Liver (tissue), 9 donors: Measurements from ENCODE around the gene EIF1AD. TPM values are rescaled to one million over a fixed set of nuclear protein-coding genes. Genes with fewer than 3 reads are reported as not detected.
A peak's percentile ranks its signal among the peaks of the same experiment; 100 is the strongest.

Source experiments
- DNase-seq: peaks from one replicate; pipeline ENCODE4 v3.0.0-alpha.2; 2017; ENCODE audit warnings: low spot score
- H3K27ac ChIP-seq, 2 donors: one replicate each; pipeline ENCODE4 v1.7.0; 2013; ENCODE audit warnings: inconsistent platforms in 2 of 2, low read length in 2 of 2, control low read depth in 1 of 2, low read depth in 1 of 2, mild to moderate bottlenecking in 1 of 2
- H3K27me3 ChIP-seq, 4 donors: one replicate each; pipeline versions ENCODE4 v1.6.1 to v1.7.0; 2013; ENCODE audit warnings: low read length in 3 of 4, inconsistent platforms in 1 of 4, mild to moderate bottlenecking in 1 of 4, moderate library complexity in 1 of 4; ENCODE audit not compliant: control insufficient read depth in 4 of 4, insufficient read depth in 4 of 4
- H3K36me3 ChIP-seq, 4 donors: one replicate each; pipeline versions ENCODE4 v1.6.1 to v1.7.0; 2013; ENCODE audit warnings: low read length in 3 of 4, mild to moderate bottlenecking in 3 of 4, low read depth in 1 of 4, moderate library complexity in 1 of 4; ENCODE audit not compliant: control insufficient read depth in 4 of 4, insufficient read depth in 3 of 4
- H3K4me1 ChIP-seq, 4 donors: one replicate each; pipeline versions ENCODE4 v1.6.1 to v1.7.0; 2013; ENCODE audit warnings: low read length in 3 of 4, mild to moderate bottlenecking in 3 of 4, moderate library complexity in 1 of 4; ENCODE audit not compliant: control insufficient read depth in 4 of 4, insufficient read depth in 4 of 4
- H3K4me3 ChIP-seq, 3 donors: one replicate each; pipeline versions ENCODE4 v1.6.1 to v1.7.0; 2013; ENCODE audit warnings: low read length in 3 of 3, control low read depth in 1 of 3, low read depth in 1 of 3, mild to moderate bottlenecking in 1 of 3
- H3K9ac ChIP-seq, 2 donors: one replicate each; pipeline ENCODE4 v1.7.0; 2013; ENCODE audit warnings: low read length in 2 of 2, mild to moderate bottlenecking in 2 of 2, moderate library complexity in 2 of 2, control low read depth in 1 of 2, low read depth in 1 of 2
- H3K9me3 ChIP-seq, 4 donors: one replicate each; pipeline versions ENCODE4 v1.6.1 to v1.7.0; 2013; ENCODE audit warnings: low read length in 3 of 4; ENCODE audit not compliant: control insufficient read depth in 4 of 4
- EGR1 ChIP-seq, 2 donors: IDR thresholded peaks; 2 replicates each; pipeline ENCODE4 v1.6.1; 2016 to 2018; ENCODE audit warnings: antibody characterized with exemption in 2 of 2, low read depth in 2 of 2
- GABPA ChIP-seq, 2 donors: IDR thresholded peaks in 1 of 2; conservative IDR thresholded peaks in 1 of 2; 2 replicates each; pipeline ENCODE4 v1.6.1; 2016; ENCODE audit warnings: antibody characterized with exemption in 2 of 2, mild to moderate bottlenecking in 1 of 2, moderate library complexity in 1 of 2
- HNF4A ChIP-seq, 2 donors: conservative IDR thresholded peaks; 2 replicates each; pipeline ENCODE4 v1.6.1; 2016; ENCODE audit warnings: antibody characterized with exemption in 2 of 2, mild to moderate bottlenecking in 2 of 2
- HNF4G ChIP-seq: IDR thresholded peaks from 2 replicates; pipeline ENCODE4 v1.6.1; 2016; ENCODE audit warnings: antibody characterized with exemption
- JUND ChIP-seq, 2 donors: IDR thresholded peaks; 2 replicates each; pipeline ENCODE4 v1.6.1; 2016; ENCODE audit warnings: antibody characterized with exemption in 2 of 2
- NR2F2 ChIP-seq: IDR thresholded peaks from 2 replicates; pipeline ENCODE4 v1.6.1; 2016; ENCODE audit warnings: antibody characterized with exemption
- RAD21 ChIP-seq, 2 donors: IDR thresholded peaks; 2 replicates each; pipeline ENCODE4 v1.6.1; 2016; ENCODE audit warnings: antibody characterized with exemption in 2 of 2, mild to moderate bottlenecking in 2 of 2
- RXRA ChIP-seq, 2 donors: IDR thresholded peaks; 2 replicates each; pipeline ENCODE4 v1.6.1; 2017 to 2018; ENCODE audit warnings: antibody characterized with exemption in 2 of 2, mild to moderate bottlenecking in 1 of 2
- SP1 ChIP-seq: IDR thresholded peaks from 2 replicates; pipeline ENCODE4 v1.6.1; 2018; ENCODE audit warnings: antibody characterized with exemption, mild to moderate bottlenecking
- TAF1 ChIP-seq: conservative IDR thresholded peaks from 2 replicates; pipeline ENCODE4 v1.6.1; 2016; ENCODE audit warnings: antibody characterized with exemption, mild to moderate bottlenecking
- YY1 ChIP-seq: IDR thresholded peaks from 2 replicates; pipeline ENCODE4 v1.6.1; 2016; ENCODE audit warnings: antibody characterized with exemption, mild to moderate bottlenecking
- WGBS: extraction: QIAGEN DNeasy Blood & Tissue Kit; methylation state at CpG from one replicate; pipeline ENCODE4 v1.1.7; 2013; 5-methylcytosine and 5-hydroxymethylcytosine counted together
- polyA plus RNA-seq, 2 donors: library from polyadenylated mRNA; stranded (reverse) in 1 of 2; unstranded in 1 of 2; fragments of 200-250 nt in 1 of 2; fragments of >200 nt in 1 of 2; fragmentation: Nextera tagmentation in 1 of 2; extraction: Ambion mirVana in 1 of 2; gene quantifications; one replicate each; pipeline versions ENCODE4 v1.2.1 to v1.2.3, GENCODE V29; 2013 to 2015
- total RNA-seq, 2 donors: library from RNA; depleted of rRNA; stranded (reverse); fragments of >200 nt; gene quantifications; one replicate each; pipeline ENCODE4 v1.2.3, GENCODE V29; 2014
- TF ChIP-seq, protein P1 (sequence below): IDR thresholded peaks from 2 replicates; pipeline ENCODE4 v1.6.1; 2016; ENCODE audit warnings: antibody characterized with exemption, mild to moderate bottlenecking
- TF ChIP-seq, protein P2 (sequence below): IDR thresholded peaks from 2 replicates; pipeline ENCODE4 v1.6.1; 2016; ENCODE audit warnings: antibody characterized with exemption
- TF ChIP-seq, protein P3 (sequence below): fragments of 150-350 bp; IDR thresholded peaks from 2 replicates; pipeline ENCODE4 v1.5.1; 2017; ENCODE audit warnings: improper control_type of control experiment, low read depth, low read length; ENCODE audit not compliant: missing input control
- TF ChIP-seq, protein P4 (sequence below): IDR thresholded peaks from 2 replicates; pipeline ENCODE4 v1.6.1; 2016; ENCODE audit warnings: antibody characterized with exemption
- donor health status: healthy.
- donor health status: healthy.
- donor health status: healthy.
- donor health status: healthy.
- donor health status: healthy.

Gene EIF1AD
- total and polyA plus RNA-seq, 4 donors: 6.3 to 18.2 (median 14.2) TPM

DNA sequence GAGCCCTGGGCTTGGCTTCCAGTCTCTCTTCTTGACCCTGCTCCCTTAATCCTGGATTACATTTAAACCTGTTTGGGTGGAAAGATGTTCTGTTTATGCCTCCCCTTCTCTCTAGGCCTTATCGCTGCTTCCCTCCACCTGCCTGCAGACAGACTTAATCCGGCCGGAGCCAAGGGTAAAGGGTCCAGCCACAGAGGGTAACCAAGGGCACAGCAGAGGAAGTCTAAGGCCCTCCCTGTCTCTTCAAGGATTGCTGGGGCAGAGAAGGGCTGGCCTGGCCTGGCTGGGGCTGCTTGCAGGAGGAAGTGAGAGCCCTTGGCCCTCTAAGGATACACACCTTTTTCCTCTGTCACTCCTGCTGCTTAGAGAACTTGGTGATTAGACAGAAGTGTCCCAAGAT is 44.9 kb upstream of the EIF1AD start (continued):
- TF ChIP-seq, protein P1, sequence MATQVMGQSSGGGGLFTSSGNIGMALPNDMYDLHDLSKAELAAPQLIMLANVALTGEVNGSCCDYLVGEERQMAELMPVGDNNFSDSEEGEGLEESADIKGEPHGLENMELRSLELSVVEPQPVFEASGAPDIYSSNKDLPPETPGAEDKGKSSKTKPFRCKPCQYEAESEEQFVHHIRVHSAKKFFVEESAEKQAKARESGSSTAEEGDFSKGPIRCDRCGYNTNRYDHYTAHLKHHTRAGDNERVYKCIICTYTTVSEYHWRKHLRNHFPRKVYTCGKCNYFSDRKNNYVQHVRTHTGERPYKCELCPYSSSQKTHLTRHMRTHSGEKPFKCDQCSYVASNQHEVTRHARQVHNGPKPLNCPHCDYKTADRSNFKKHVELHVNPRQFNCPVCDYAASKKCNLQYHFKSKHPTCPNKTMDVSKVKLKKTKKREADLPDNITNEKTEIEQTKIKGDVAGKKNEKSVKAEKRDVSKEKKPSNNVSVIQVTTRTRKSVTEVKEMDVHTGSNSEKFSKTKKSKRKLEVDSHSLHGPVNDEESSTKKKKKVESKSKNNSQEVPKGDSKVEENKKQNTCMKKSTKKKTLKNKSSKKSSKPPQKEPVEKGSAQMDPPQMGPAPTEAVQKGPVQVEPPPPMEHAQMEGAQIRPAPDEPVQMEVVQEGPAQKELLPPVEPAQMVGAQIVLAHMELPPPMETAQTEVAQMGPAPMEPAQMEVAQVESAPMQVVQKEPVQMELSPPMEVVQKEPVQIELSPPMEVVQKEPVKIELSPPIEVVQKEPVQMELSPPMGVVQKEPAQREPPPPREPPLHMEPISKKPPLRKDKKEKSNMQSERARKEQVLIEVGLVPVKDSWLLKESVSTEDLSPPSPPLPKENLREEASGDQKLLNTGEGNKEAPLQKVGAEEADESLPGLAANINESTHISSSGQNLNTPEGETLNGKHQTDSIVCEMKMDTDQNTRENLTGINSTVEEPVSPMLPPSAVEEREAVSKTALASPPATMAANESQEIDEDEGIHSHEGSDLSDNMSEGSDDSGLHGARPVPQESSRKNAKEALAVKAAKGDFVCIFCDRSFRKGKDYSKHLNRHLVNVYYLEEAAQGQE: no peak
- TF ChIP-seq EGR1 (IDR thresholded peaks at IDR 0.05; ENCODE audit: low read depth in 2 of 2): no peak
- no peak for TF ChIP-seq NR2F2

DNA sequence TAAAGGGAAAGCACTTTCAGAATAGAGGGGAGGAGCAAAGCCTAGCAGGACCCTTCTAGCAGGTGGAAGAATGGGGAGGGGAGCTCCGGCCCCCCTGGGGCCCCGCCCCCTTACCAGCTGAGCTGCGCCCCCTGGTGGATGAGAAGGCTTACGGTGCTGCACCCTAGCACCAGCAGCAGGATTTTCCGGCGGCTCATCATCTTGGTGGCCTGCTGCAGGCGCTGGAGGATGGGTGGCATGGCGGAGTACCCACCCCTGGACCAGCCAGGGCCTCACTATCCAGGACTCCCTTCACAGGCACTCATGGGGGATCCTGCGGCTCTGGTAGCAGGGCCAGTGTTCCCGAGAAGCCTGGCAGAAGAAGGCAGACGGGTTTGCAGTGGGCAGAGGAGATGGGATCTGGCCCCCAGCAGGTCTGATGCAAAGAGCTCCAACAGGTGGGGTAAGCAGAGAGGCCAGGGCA is 43.3 kb upstream of the EIF1AD start:
- WGBS: 15% methylated on average over 11 of the region's 11 CpGs
- Histone ChIP-seq H3K4me3 (no peak overlapping the region), H3K9ac (no peak overlapping the region), H3K27ac (no peak overlapping the region), H3K27me3 (peaks cover 0 to 4% (median 0%) of the 10 kb centered on the region in 4 donors), H3K4me1 (peaks cover 0 to 5% (median 4%) of the 10 kb centered on the region in 4 donors), H3K9me3 (no peaks in the 10 kb centered on the region), H3K36me3 (no peaks in the 10 kb centered on the region)
- TF ChIP-seq TAF1 (no peak), NR2F2 (no peak), RXRA (IDR thresholded peaks at IDR 0.05) (no peak), JUND (IDR thresholded peaks at IDR 0.05) (no peak), HNF4A (conservative IDR thresholded peaks at IDR 0.05) (no peak), RAD21 (IDR thresholded peaks at IDR 0.05) (peak in 1 of 2 donors; percentile 68), GABPA (IDR thresholded peaks at IDR 0.05 in 1 of 2, conservative IDR thresholded peaks at IDR 0.05 in 1 of 2) (no peak)
- TF ChIP-seq, protein P2, sequence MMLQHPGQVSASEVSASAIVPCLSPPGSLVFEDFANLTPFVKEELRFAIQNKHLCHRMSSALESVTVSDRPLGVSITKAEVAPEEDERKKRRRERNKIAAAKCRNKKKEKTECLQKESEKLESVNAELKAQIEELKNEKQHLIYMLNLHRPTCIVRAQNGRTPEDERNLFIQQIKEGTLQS: no peak
- TF ChIP-seq, protein P3, sequence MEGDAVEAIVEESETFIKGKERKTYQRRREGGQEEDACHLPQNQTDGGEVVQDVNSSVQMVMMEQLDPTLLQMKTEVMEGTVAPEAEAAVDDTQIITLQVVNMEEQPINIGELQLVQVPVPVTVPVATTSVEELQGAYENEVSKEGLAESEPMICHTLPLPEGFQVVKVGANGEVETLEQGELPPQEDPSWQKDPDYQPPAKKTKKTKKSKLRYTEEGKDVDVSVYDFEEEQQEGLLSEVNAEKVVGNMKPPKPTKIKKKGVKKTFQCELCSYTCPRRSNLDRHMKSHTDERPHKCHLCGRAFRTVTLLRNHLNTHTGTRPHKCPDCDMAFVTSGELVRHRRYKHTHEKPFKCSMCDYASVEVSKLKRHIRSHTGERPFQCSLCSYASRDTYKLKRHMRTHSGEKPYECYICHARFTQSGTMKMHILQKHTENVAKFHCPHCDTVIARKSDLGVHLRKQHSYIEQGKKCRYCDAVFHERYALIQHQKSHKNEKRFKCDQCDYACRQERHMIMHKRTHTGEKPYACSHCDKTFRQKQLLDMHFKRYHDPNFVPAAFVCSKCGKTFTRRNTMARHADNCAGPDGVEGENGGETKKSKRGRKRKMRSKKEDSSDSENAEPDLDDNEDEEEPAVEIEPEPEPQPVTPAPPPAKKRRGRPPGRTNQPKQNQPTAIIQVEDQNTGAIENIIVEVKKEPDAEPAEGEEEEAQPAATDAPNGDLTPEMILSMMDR: peak; percentile 86
- DNase-seq: peak; percentile 77

DNA sequence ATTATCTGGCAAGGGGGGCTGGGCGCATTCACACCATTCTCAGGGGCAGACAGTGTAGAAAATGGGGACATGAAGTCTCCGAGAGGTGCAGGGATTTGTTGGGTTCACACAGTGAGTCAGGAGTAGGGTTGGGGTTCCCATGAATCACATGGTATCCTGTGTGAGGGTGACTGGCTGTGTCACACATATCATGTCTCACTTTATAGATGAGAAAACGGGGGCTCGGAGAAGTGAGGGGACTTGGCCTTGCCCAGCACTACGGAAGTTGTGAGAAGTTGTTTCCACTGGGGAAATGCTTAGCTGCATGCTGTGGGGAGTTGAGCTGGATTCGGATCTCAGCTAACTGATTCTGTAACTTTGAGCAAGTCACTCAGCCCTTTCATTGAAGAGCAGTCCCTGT is 42.8 kb upstream of the EIF1AD start:
- no peaks in the 10 kb centered on the region for H3K36me3 ChIP-seq
- H3K27me3 ChIP-seq: peaks cover 0 to 4% (median 0%) of the 10 kb centered on the region in 4 donors
- no peak overlapping the region for H3K9ac ChIP-seq
- no peak for DNase-seq
- 65% methylated on average over 6 of the region's 6 CpGs for WGBS
- H3K27ac ChIP-seq: no peak overlapping the region
- TF ChIP-seq YY1: no peak
- no peak for TF ChIP-seq RAD21 (IDR thresholded peaks at IDR 0.05)
- TF ChIP-seq, protein P2: no peak
- no peak for TF ChIP-seq EGR1 (IDR thresholded peaks at IDR 0.05; ENCODE audit: low read depth in 2 of 2)
- TF ChIP-seq HNF4G: no peak
- no peak for TF ChIP-seq SP1
- no peak for TF ChIP-seq TAF1
- TF ChIP-seq HNF4A (conservative IDR thresholded peaks at IDR 0.05): no peak
- TF ChIP-seq, protein P4, sequence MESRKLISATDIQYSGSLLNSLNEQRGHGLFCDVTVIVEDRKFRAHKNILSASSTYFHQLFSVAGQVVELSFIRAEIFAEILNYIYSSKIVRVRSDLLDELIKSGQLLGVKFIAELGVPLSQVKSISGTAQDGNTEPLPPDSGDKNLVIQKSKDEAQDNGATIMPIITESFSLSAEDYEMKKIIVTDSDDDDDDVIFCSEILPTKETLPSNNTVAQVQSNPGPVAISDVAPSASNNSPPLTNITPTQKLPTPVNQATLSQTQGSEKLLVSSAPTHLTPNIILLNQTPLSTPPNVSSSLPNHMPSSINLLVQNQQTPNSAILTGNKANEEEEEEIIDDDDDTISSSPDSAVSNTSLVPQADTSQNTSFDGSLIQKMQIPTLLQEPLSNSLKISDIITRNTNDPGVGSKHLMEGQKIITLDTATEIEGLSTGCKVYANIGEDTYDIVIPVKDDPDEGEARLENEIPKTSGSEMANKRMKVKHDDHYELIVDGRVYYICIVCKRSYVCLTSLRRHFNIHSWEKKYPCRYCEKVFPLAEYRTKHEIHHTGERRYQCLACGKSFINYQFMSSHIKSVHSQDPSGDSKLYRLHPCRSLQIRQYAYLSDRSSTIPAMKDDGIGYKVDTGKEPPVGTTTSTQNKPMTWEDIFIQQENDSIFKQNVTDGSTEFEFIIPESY: no peak
- H3K4me1 ChIP-seq: peaks cover 0 to 5% (median 4%) of the 10 kb centered on the region in 4 donors
- no peak overlapping the region for H3K4me3 ChIP-seq
- H3K9me3 ChIP-seq: no peaks in the 10 kb centered on the region
